Stimulated activated CD4-positive, alpha-beta T cell treated with anti-CD3 and anti-CD28 coated beads, Interleukin-15, amount 100 ng/mL, for 1 hour (primary cell): ENCODE results near the gene CROCC.

Source experiments
- DNase-seq, 2 donors: peaks; one replicate each; pipeline ENCODE4 v3.0.0-alpha.2; 2020; ENCODE audit warnings: low read depth in 1 of 2, low spot score in 1 of 2

Gene CROCC

GRCh38 chr1:17009706-17010105, 88.0 kb downstream of the CROCC start:
- DNase-seq, result no peak

- DNase-seq, result no peak
These were observed 89.3 kb downstream of the CROCC start for GRCh38 chr1:17011092-17011438.

- peak; percentile 68 to 78 for DNase-seq
These were observed 89.9 kb downstream of the CROCC start, which contains the start of gene ATP13A2 for GRCh38 chr1:17011439-17012307. Gene ATP13A2 (minus strand): TSS chr1:17011928. CDS start chr1:17011738, 190 bp downstream.

- DNase-seq, result no peak
These were observed 91.2 kb downstream of the CROCC start for GRCh38 chr1:17012775-17013490.

- no peak for DNase-seq
These were observed 92.0 kb downstream of the CROCC start for GRCh38 chr1:17013491-17014320.

- DNase-seq, result no peak
These were observed 93.2 kb downstream of the CROCC start for GRCh38 chr1:17014671-17015567.

- DNase-seq, result no peak
These were observed 94.6 kb downstream of the CROCC start for GRCh38 chr1:17016317-17016661.

- no peak for DNase-seq
These were observed 95.7 kb downstream of the CROCC start for GRCh38 chr1:17017435-17017834.

GRCh38 chr1:17018849-17019248, 97.1 kb downstream of the CROCC start:
- DNase-seq, result no peak

GRCh38 chr1:17020502-17020901, 98.8 kb downstream of the CROCC start:
- DNase-seq, result no peak

GRCh38 chr1:17021896-17022295, 100.2 kb downstream of the CROCC start:
- no peak for DNase-seq
